HEK293T (cell line): Measurements from ENCODE around the gene IRF3.

Source experiments
- BHLHE40 ChIP-seq: fragments of 450-650 bp; IDR thresholded peaks from 2 replicates; pipeline ENCODE4 v1.6.1; 2016; ENCODE audit warnings: mild to moderate bottlenecking, moderate library complexity, borderline replicate concordance
- ELF4 ChIP-seq: fragments of 450-650 bp; IDR thresholded peaks from 2 replicates; pipeline ENCODE4 v1.6.1; 2017; ENCODE audit warnings: antibody characterized with exemption
- HDGF ChIP-seq: fragments of 450-650 bp; IDR thresholded peaks from 2 replicates; pipeline ENCODE4 v1.6.1; 2017; ENCODE audit warnings: antibody characterized with exemption, borderline replicate concordance
- L3MBTL2 ChIP-seq: fragments of 450-650 bp; conservative IDR thresholded peaks from 2 replicates; pipeline ENCODE4 v1.6.1; 2016; ENCODE audit warnings: mild to moderate bottlenecking
- NFRKB ChIP-seq: fragments of 450-650 bp; IDR thresholded peaks from 2 replicates; pipeline ENCODE4 v1.6.1; 2016; ENCODE audit warnings: mild to moderate bottlenecking, moderate library complexity
- TF ChIP-seq, protein P1 (sequence below): fragments of 450-650 bp; IDR thresholded peaks from 2 replicates; pipeline ENCODE4 v1.6.1; 2016

DNA sequence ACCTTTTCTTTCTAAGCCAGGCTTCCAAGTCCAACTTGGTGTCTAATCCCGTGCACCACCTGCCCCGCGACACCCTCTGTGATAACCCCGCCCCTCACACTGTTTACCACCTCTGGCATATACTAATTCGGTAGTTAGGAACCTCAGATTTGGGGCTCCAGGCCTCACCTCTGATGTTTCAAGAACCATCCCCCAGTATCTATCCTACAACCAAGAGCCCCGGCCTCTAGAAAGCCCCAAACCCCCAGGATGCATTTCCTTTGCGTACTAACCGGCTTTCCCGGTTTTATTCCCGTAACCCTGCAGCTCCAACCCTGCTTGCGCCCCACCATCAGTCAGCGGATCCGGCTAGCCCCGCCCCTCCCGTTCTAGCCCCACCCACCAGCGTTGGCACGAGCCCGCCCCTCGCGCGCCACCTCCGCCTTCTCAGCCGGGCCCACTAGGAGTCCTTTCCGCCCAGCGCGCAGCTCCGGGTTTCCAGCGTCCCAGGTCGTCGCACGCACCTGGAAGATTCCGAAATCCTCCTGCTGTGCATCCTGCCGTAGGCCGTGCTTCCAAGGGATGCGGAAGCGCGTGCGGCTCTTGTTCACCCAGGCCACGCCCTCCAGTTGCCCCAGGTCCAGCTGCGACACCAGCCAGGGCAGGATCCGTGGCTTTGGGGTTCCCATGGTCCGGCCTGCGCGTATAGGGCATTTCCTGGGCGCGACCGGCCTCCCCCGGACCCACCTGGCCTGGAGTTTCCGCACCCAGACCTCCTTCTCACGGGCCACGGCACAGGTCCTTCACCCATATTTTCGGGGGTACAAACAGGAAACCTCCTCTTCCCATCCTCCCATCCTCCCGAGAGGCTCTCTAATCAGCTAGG is 1.3 kb downstream of the IRF3 start:
- TF ChIP-seq HDGF (no peak), L3MBTL2 (no peak), NFRKB (no peak), ELF4 (no peak), BHLHE40 (no peak)
- TF ChIP-seq, protein P1, sequence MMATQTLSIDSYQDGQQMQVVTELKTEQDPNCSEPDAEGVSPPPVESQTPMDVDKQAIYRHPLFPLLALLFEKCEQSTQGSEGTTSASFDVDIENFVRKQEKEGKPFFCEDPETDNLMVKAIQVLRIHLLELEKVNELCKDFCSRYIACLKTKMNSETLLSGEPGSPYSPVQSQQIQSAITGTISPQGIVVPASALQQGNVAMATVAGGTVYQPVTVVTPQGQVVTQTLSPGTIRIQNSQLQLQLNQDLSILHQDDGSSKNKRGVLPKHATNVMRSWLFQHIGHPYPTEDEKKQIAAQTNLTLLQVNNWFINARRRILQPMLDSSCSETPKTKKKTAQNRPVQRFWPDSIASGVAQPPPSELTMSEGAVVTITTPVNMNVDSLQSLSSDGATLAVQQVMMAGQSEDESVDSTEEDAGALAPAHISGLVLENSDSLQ, result no peak
